K562 (cell line): Measurements from ENCODE around the gene SARS2. TPM values are rescaled to one million over a fixed set of nuclear protein-coding genes. Genes with fewer than 3 reads are reported as not detected.
"Not testable (repeated sequence)": the region's sequence is repeated elsewhere in the genome, so short reads cannot be mapped to it uniquely, and the experiment has no call there.

ENCODE experiments used
- ATAC-seq: fragments of 200-7000 bp; cut with Tn5 transposase; 3 replicates; pipeline ENCODE4 v1.9.1; 2020; ENCODE audit warnings: moderate library complexity
- BruUV-seq: library from RNA; stranded (reverse); fragments of 400-500 nt; replicated peaks from 2 replicates; lab custom pipeline; 2021; lab: Mats Ljungman, UMichigan
- CTCF ChIA-PET: fragments of 300-600 bp; formaldehyde crosslinking; extraction: SDS; loops from one replicate; lab custom pipeline; 2021; ENCODE audit warnings: low intra/inter-chr PET ratio; lab: Yijun Ruan, JAX
- POLR2A ChIA-PET: fragments of 300-600, 350-650 bp; sonication (Branson Sonifier 250); formaldehyde crosslinking; extraction: SDS; loops from one replicate; lab custom pipeline; 2021; ENCODE audit warnings: antibody characterized with exemption, inconsistent platforms; lab: Yijun Ruan, JAX
- DNase-seq, 4 experiments: peaks; one replicate each; pipeline versions ENCODE4 v3.0.0 to v3.0.0-alpha.2; 2011 to 2018; ENCODE audit warnings: low spot score in 3 of 4, mixed read lengths in 3 of 4; ENCODE audit errors: extremely low read depth in 1 of 4
- FAIRE-seq: peaks from 2 replicates; lab custom pipeline; 2011; peaks lifted over from hg19 to GRCh38; lab: Jason Lieb, UNC
- H2AFZ ChIP-seq: 2 replicates; pipeline ENCODE4 v1.6.0; 2011; ENCODE audit warnings: low read depth, low read length, control low read depth, inconsistent platforms
- H3K27ac ChIP-seq: fragments of 200-600 bp; 3 replicates; pipeline ENCODE4 v1.8.0; 2011; ENCODE audit warnings: low read depth, mild to moderate bottlenecking, control low read depth, inconsistent platforms, low read length, moderate library complexity, mixed read lengths; ENCODE audit errors: extremely low read depth
- H3K27me3 ChIP-seq, 2 experiments: fragments of 300-600 bp in 1 of 2; 2 replicates in 1 of 2; 3 replicates in 1 of 2; pipeline versions ENCODE4 v1.6.0 to v1.8.0; 2011; ENCODE audit warnings: inconsistent platforms in 2 of 2, low read length in 2 of 2, mild to moderate bottlenecking in 1 of 2, mixed read lengths in 1 of 2, moderate library complexity in 1 of 2; ENCODE audit not compliant: control insufficient read depth in 2 of 2, insufficient read depth in 2 of 2
- H3K36me3 ChIP-seq: fragments of 300-600 bp; 3 replicates; pipeline ENCODE4 v1.8.0; 2011; ENCODE audit warnings: mild to moderate bottlenecking, low read length, inconsistent platforms; ENCODE audit not compliant: control insufficient read depth, insufficient read depth
- H3K4me1 ChIP-seq, 2 experiments: fragments of 200-600 bp in 1 of 2; replicated peaks in 1 of 2; 2 replicates in 1 of 2; 3 replicates in 1 of 2; pipeline versions ENCODE4 v1.5.1 to v1.8.0; 2011; ENCODE audit warnings: inconsistent platforms in 2 of 2, low read length in 2 of 2, mild to moderate bottlenecking in 1 of 2, mixed read lengths in 1 of 2, moderate library complexity in 1 of 2; ENCODE audit not compliant: control insufficient read depth in 2 of 2, insufficient read depth in 2 of 2
- H3K4me2 ChIP-seq: 2 replicates; pipeline ENCODE4 v1.6.1; 2011; ENCODE audit warnings: low read length, control low read depth, inconsistent platforms, mixed read lengths; ENCODE audit not compliant: insufficient read depth
- H3K4me3 ChIP-seq: fragments of 200-600 bp; sonication (generic), shearing (Covaris generic); 2 replicates; pipeline ENCODE4 v1.5.1; 2016; ENCODE audit warnings: control low read depth, inconsistent platforms
- H3K79me2 ChIP-seq: fragments of 200-600 bp; 3 replicates; pipeline ENCODE4 v1.8.0; 2011; ENCODE audit warnings: low read length, inconsistent platforms; ENCODE audit not compliant: control insufficient read depth, insufficient read depth
- H3K9ac ChIP-seq, 2 experiments: 2 replicates each; pipeline versions ENCODE4 v1.6.0 to v1.6.1; 2011; ENCODE audit warnings: low read depth in 2 of 2, low read length in 2 of 2, control low read depth in 1 of 2, inconsistent platforms in 1 of 2, mild to moderate bottlenecking in 1 of 2, mixed read lengths in 1 of 2; ENCODE audit not compliant: insufficient read depth in 1 of 2
- H3K9me1 ChIP-seq: one replicate; pipeline ENCODE4 v1.6.0; 2011; ENCODE audit warnings: inconsistent platforms, mild to moderate bottlenecking, low read length, moderate library complexity; ENCODE audit not compliant: control insufficient read depth, insufficient read depth
- H3K9me3 ChIP-seq: replicated peaks from 2 replicates; pipeline ENCODE4 v1.5.1; 2011; ENCODE audit warnings: low read depth, low read length, inconsistent platforms; ENCODE audit not compliant: control insufficient read depth, insufficient read depth
- H4K20me1 ChIP-seq: replicated peaks from 2 replicates; pipeline ENCODE4 v1.6.1; 2011; ENCODE audit warnings: low read length, inconsistent platforms, mixed read lengths; ENCODE audit not compliant: control insufficient read depth, insufficient read depth
- CREB1 ChIP-seq, 2 experiments: sonication (generic) in 1 of 2; formaldehyde crosslinking in 1 of 2; IDR thresholded peaks; 2 replicates each; pipeline versions ENCODE4 v1.6.1 to v1.8.0; 2012 to 2022; ENCODE audit warnings: inconsistent platforms in 1 of 2, mild to moderate bottlenecking in 1 of 2, missing genetic modification reagents in 1 of 2, moderate library complexity in 1 of 2
- KAT7 ChIP-seq: sonication (generic); formaldehyde crosslinking; IDR thresholded peaks from 2 replicates; pipeline ENCODE4 v1.8.0; 2022; ENCODE audit warnings: missing genetic modification reagents, mild to moderate bottlenecking, borderline replicate concordance
- NFIC ChIP-seq: fragments of 450-650 bp; IDR thresholded peaks from 2 replicates; pipeline ENCODE4 v1.6.1; 2017; ENCODE audit warnings: mild to moderate bottlenecking, inconsistent platforms
- RBM22 ChIP-seq: fragments of 200-400 bp; formaldehyde crosslinking; IDR thresholded peaks from 2 replicates; pipeline ENCODE4 v1.6.1; 2018; ENCODE audit warnings: low read length, low read depth; ENCODE audit not compliant: poor library complexity, severe bottlenecking
- YY1 ChIP-seq, 3 experiments: IDR thresholded peaks; 2 replicates each; pipeline ENCODE4 v1.6.1; 2011; ENCODE audit warnings: low read length in 2 of 3, mild to moderate bottlenecking in 2 of 3, moderate library complexity in 2 of 3, borderline replicate concordance in 1 of 3, control low read depth in 1 of 3, low read depth in 1 of 3; ENCODE audit not compliant: insufficient read depth in 3 of 3, insufficient replicate concordance in 2 of 3, control insufficient read depth in 1 of 3, insufficient read length in 1 of 3; ENCODE audit errors: extremely low read depth in 1 of 3
- ZNF507 ChIP-seq: conservative IDR thresholded peaks from 2 replicates; pipeline ENCODE4 v1.6.1; 2017; ENCODE audit warnings: missing genetic modification characterization, missing compliant biosample characterization
- WGBS: fragments of 100-300 bp; shearing (Covaris generic); methylation state at CpG from one replicate; pipeline ENCODE4 v1.1.6; 2016; ENCODE audit warnings: low coverage, mixed read lengths; ENCODE audit not compliant: insufficient coverage; ENCODE audit errors: missing lambda C conversion rate; 5-methylcytosine and 5-hydroxymethylcytosine counted together
- in situ Hi-C: fragments of 300-500 bp; cut with MboI; formaldehyde crosslinking; loops from 4 replicates; pipeline ENCODE4 v1.15.0; 2018; ENCODE audit warnings: inconsistent platforms, mixed read lengths
- intact Hi-C: fragments of 100-400 bp; cut with micrococcal nuclease; formaldehyde crosslinking; loops from 2 replicates; pipeline ENCODE4 v1.14.2; 2022
- polyA plus RNA-seq, 8 experiments: library from polyadenylated mRNA; depleted of rRNA in 4 of 8; stranded (reverse) in 5 of 8; unstranded in 3 of 8; fragments of >200 nt; fragmentation: Nextera tagmentation in 2 of 8; fragmentation: Illumina TruSeq in 1 of 8; extraction: Ambion mirVana in 2 of 8; extraction: Trizol in 1 of 8; gene quantifications; 2 replicates each; pipeline versions ENCODE4 v1.2.1 to v1.2.3, GENCODE V29; 2011 to 2014; ENCODE audit warnings: inconsistent platforms in 1 of 8, missing spikeins in 1 of 8
- total RNA-seq, 7 experiments: library from RNA; depleted of rRNA in 6 of 7; stranded (reverse); fragments of >200 nt in 6 of 7; fragmentation: Illumina TruSeq in 2 of 7; extraction: Trizol in 2 of 7; gene quantifications; 2 replicates each; pipeline versions ENCODE4 v1.2.1 to v1.2.3, GENCODE V29; 2011 to 2021; ENCODE audit warnings: low replicate concordance in 1 of 7
- TF ChIP-seq, protein P1 (sequence below): sonication (generic); formaldehyde crosslinking; IDR thresholded peaks from 2 replicates; pipeline ENCODE4 v1.8.0; 2023; ENCODE audit warnings: missing genetic modification reagents, mild to moderate bottlenecking, borderline replicate concordance

Gene SARS2
- total and polyA plus RNA-seq, 9 of the 15 experiments (the other 6 are each of a cell fraction or from before 2014, with no cell fraction given): 3.1 to 59.1 (median 31.7) TPM

DNA sequence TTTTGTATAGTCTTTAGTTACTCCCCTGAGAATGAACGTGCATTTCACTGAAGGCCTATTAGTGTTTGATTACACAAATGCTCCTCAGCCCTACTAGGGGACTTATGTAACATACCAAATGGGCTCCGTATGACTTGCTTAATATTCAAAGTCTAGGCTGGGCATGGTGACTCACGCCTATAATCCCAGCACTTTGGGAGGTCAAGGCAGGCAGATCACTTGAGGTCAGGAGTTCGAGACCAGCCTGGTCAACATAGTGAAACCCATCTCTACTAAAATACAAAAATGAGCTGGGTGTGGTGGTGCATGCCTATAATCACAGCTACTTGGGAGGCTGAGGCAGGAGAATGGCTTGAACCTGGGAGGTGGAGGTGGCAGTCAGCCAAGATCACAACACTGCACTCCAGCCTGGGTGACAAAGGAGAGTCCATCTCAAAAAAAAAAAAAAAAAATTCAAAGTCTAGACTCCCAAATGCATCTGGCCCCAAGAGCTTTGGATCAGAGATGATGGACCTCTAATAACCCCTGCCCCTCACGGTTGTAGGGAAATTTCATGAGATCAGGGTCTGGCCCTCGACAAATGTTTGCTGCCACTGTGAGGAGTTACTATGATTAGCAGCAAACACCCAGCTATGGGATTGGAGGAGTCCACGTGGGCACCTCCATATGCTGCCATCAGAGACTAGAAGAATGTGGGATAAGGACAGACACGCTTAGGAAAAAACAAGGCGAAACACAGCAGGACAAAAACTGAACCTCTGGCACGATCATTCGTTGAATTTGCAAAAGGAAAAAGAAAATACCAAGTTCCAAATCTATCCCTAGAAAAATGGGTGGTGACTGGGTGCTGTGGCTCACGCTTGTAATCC lies 40.3 kb upstream of the SARS2 start:
- CTCF ChIA-PET: no interaction called here
- Histone ChIP-seq H3K79me2 (peaks cover 28% of the 10 kb centered on the region), H3K36me3 (peaks cover 28% of the 10 kb centered on the region; the same call in 2 of the 3 replicates), H2AFZ (no peak overlapping the region), H3K4me1 (peaks cover under 1 to 10% of the 10 kb centered on the region in 2 experiments; a peak in 4 of 5 replicates), H3K27ac (no peak overlapping the region), H3K9me1 (no peaks in the 10 kb centered on the region), H3K9me3 (no peaks in the 10 kb centered on the region), H4K20me1 (no peaks in the 10 kb centered on the region), H3K4me3 (no peak overlapping the region), H3K27me3 (no peaks in the 10 kb centered on the region), H3K9ac (no peak overlapping the region), H3K4me2 (no peak overlapping the region)
- in situ Hi-C loops (no loop called here), intact Hi-C loops (no loop called here)
- FAIRE-seq (no peak), ATAC-seq (no peak), DNase-seq (no peak)
- TF ChIP-seq KAT7 (CRISPR knock-in tag) (no peak), NFIC (peak; percentile 59), CREB1 (IDR thresholded peaks at IDR 0.05) (no peak), CREB1 (CRISPR knock-in tag; IDR thresholded peaks at IDR 0.05) (no peak), ZNF507 (tag) (no peak), RBM22 (no peak), YY1 (IDR thresholded peaks at IDR 0.05; ENCODE audit: borderline replicate concordance in 1 of 3, control insufficient read depth in 1 of 3, extremely low read depth in 1 of 3, insufficient read depth in 3 of 3, insufficient read length in 1 of 3, insufficient replicate concordance in 2 of 3, low read depth in 1 of 3, low read length in 2 of 3) (no peak)
- TF ChIP-seq, protein P1, sequence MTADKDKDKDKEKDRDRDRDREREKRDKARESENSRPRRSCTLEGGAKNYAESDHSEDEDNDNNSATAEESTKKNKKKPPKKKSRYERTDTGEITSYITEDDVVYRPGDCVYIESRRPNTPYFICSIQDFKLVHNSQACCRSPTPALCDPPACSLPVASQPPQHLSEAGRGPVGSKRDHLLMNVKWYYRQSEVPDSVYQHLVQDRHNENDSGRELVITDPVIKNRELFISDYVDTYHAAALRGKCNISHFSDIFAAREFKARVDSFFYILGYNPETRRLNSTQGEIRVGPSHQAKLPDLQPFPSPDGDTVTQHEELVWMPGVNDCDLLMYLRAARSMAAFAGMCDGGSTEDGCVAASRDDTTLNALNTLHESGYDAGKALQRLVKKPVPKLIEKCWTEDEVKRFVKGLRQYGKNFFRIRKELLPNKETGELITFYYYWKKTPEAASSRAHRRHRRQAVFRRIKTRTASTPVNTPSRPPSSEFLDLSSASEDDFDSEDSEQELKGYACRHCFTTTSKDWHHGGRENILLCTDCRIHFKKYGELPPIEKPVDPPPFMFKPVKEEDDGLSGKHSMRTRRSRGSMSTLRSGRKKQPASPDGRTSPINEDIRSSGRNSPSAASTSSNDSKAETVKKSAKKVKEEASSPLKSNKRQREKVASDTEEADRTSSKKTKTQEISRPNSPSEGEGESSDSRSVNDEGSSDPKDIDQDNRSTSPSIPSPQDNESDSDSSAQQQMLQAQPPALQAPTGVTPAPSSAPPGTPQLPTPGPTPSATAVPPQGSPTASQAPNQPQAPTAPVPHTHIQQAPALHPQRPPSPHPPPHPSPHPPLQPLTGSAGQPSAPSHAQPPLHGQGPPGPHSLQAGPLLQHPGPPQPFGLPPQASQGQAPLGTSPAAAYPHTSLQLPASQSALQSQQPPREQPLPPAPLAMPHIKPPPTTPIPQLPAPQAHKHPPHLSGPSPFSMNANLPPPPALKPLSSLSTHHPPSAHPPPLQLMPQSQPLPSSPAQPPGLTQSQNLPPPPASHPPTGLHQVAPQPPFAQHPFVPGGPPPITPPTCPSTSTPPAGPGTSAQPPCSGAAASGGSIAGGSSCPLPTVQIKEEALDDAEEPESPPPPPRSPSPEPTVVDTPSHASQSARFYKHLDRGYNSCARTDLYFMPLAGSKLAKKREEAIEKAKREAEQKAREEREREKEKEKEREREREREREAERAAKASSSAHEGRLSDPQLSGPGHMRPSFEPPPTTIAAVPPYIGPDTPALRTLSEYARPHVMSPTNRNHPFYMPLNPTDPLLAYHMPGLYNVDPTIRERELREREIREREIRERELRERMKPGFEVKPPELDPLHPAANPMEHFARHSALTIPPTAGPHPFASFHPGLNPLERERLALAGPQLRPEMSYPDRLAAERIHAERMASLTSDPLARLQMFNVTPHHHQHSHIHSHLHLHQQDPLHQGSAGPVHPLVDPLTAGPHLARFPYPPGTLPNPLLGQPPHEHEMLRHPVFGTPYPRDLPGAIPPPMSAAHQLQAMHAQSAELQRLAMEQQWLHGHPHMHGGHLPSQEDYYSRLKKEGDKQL (CRISPR knock-in tag): no peak
- POLR2A ChIA-PET: interaction anchor here (0.6 kb wide), 2 partner anchors 29 to 529 kb away, joined by 3 to 4 read pairs; no protein-coding TSS in a partner anchor
- no TSS peak for BruUV-seq
- 75% methylated on average over 12 of the region's 12 CpGs for WGBS

DNA sequence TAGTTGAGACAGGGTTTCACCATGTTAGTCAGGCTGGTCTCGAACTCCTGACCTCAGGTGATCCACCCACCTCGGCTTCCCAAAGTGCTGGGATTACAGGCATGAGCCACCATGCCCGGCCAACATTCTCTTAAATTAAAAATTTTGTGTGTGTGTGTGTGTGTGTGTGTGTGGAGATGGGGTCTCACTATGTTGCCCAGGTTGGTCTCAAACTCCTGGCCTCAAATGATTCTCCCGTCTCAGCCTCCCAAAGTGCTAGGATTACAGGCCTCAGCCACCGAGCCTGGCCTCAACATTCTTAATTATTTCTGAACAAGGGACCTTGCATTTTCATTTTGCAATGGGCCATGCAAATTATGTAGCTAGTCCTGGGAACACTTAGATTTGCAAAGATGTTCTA lies 35.6 kb upstream of the SARS2 start:
- H3K4me1 ChIP-seq, H2AFZ ChIP-seq, H3K27ac ChIP-seq, H3K4me3 ChIP-seq, ATAC-seq, H3K9me3 ChIP-seq, H3K4me2 ChIP-seq, DNase-seq, H3K9ac ChIP-seq, FAIRE-seq, H3K79me2 ChIP-seq, intact Hi-C loops, H3K27me3 ChIP-seq, BruUV-seq, H4K20me1 ChIP-seq, CTCF ChIA-PET, H3K9me1 ChIP-seq: not testable (repeated sequence)
- POLR2A ChIA-PET: interaction anchor here (1.0 kb wide), 1 partner anchor 9 kb away, joined by 3 read pairs; the partner anchor contains the start of gene FBXO17
- WGBS: 74% methylated on average over 3 of the region's 5 CpGs
- in situ Hi-C loops: loop anchor here (5.0 to 10.0 kb wide), 2 partner anchors 149 to 231 kb away; partner anchors contain the start of gene NCCRP1
- peaks cover 32% of the 10 kb centered on the region; the same call in 2 of the 3 replicates for H3K36me3 ChIP-seq
